ENCODE measurements around the gene LY6G6F.

- TF ChIP-seq POLR2A (IDR thresholded peaks at IDR 0.05; ENCODE audit: low read length) (no peak), GATA1 (IDR thresholded peaks at IDR 0.05; ENCODE audit: low read depth, low read length) (no peak)
Observed at GRCh38 chr6:31713465-31713864, 6.8 kb downstream of the LY6G6F start.
